Measurements from ENCODE around the gene DIDO1.

Gene DIDO1

DNA sequence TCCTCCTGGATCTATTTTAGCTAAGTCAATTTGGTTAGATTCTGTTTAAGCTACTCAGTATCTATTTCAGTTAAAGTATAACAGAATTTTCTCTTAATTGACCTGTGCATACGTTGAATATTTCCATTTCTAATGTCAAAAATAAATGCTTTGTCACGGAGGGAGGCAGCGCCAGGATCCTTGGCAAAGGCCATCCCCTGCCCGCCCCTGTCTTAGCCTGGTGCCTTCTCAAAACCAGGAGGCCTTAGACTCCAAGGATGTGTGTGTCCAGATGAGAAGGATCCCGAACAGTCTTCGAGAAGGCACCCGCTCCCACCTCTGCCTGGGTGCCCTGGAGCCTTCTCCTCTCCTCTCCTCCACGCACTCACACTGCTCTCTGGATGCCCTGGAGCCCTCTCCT is 87.0 kb downstream of the DIDO1 start:
- FAIRE-seq: no peak
- DNase-seq (ENCODE audit: insufficient read length, low spot score): no peak

DNA sequence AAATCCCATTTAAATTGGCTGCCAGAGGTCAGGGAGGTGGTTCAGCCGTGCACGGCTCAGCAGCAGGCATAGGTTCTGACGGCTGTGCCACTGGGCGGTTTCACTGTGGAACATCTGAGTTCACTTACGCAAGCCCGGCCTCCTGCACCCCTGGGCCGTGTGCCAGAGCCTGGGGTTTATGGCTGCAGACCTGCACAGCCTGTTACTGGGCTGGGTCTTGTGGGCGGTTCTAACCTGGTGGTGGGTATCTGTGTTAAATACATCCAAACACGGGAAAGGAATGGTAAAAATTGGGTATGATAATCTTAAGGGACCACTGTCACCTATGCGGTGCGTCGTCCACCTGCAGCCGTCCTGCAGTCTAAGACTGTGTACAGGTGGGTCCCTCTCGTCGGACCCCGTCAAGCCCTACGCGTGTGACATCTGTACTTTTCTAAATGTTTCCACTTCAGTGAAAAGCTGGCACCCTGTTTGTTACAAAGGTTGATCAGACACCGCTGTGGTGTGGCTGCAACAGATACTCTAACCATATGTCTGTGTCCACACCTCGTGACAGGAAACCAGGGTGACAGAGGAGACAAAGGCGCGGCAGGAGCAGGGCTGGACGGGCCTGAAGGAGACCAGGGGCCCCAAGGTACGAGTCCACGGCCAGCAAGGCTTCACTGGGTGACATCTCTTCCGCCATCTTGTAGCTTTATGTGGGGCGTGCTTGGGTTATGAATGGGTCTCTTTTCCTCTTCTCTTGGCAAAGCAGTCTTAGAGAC is 88.0 kb downstream of the DIDO1 start:
- no peak for DNase-seq (ENCODE audit: insufficient read length, low spot score)
- FAIRE-seq: peak; percentile 20

DNA sequence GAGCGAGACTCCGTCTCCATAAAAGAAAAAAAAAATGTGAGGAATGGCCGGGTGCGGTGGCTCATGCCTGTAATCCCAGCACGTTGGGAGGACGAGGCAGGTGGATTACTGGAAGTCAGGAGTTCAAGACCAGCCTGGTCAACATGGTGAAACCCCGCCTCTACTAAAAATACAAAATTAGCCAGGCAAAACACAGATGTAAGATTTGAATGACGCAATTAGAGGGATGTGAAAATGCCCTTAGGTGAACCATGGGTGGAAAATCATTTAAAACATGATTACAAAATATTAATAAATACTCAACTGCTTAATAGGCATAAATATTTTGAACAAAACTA is 88.5 kb downstream of the DIDO1 start:
- DNase-seq (ENCODE audit: insufficient read length, low spot score) (no peak), FAIRE-seq (no peak)

DNA sequence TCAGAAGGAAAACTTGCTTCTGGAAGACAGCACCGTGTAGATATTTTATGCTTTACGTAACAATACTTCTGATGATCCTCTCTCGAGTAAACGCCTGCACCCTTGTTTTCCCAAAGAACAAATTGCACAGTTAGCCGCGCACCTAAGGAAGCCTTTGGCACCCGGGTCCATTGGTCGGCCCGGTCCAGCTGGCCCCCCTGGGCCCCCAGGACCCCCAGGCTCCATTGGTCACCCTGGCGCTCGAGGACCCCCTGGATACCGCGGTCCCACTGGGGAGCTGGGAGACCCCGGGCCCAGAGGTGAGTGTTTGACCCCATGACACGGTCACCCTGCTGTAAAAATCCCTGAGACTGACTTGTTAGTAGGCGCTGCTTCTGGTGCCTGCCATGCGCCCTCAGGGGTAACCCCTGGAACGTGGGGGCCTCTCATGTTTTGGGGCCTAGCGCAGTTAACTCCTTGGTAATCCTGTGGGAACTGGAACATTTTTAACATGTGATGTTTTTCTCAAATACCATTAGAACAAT is 89.3 kb downstream of the DIDO1 start:
- no peak for DNase-seq (ENCODE audit: insufficient read length, low spot score)
- FAIRE-seq: no peak

DNA sequence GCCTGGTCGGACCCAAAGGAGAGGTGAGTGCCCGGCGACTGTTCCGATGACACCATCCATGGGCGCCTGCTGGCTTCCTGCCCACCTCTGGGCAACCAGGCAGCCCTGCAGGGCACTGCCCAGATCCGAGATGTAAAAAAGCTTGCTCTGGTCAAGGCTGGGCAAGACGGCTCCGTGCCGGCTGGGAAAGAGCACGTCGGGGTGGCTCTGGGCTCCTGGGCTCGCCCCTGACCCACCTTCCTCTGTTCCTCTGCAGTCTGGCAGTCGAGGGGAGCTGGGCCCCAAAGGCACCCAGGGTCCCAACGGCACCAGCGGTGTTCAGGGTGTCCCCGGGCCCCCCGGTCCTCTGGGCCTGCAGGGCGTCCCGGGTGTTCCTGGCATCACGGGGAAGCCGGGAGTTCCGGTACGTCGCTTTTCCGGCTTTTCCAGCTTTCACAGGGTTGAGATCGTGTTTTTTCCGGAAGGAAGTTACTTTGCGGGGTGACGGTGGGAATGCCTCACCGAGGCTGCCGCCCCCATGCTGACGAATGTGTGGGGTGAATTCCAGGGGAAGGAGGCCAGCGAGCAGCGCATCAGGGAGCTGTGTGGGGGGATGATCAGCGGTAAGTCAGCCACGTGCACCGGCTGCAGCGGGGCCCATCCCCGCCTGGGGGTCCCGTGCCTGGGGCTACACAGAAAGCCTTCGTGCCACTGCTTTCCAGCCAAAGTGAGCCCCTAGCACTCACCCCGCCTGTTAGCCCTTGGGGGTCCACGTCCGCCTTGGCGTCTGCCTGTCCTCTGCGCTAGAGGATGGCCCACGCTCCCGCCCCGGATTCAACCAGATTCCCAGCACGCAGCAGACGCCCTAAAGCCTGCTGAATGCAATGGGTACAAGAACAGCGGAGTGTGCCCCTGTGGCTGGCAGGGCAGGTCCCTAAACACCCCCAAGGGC is 90.1 kb downstream of the DIDO1 start:
- peak; percentile 23 for FAIRE-seq
- no peak for DNase-seq (ENCODE audit: insufficient read length, low spot score)

DNA sequence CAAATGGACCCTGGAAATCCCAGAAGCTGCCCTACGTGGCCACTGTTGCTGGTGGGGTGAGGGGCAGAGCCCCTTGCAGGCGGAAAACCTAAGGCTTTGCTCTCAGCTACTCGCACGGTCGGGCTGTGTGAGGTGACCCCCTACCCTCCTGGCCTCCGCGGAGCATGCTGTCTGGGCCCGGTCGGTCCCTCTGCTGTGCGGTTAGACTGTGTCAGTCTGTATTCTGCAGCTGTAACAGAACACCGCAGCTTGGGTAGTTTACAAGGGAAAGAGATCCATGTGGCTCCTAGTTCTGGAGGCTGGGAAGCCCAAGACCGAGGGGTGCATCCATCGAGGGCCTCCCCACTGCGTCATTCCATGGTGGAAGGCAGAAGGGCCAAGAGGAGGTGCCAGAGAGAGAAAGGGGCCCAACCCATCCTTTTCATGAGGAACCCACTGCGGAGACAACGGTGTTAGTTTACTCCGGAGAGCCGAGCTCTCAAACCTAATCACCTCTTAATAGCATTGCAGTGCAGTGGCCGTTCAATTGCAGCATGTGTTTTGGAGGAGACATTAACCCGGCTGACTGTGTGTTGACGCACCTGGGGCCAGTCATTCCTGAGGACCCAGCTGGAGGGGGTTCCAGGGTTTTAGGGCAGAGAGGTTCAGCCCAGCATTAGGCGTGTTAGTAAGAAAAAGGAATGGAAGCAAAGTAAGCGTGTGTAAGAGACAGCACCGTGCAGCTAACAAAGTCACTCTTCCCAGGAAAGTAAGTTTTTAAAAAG is 91.2 kb downstream of the DIDO1 start:
- FAIRE-seq (peak; percentile 48), DNase-seq (ENCODE audit: insufficient read length, low spot score) (no peak)

DNA sequence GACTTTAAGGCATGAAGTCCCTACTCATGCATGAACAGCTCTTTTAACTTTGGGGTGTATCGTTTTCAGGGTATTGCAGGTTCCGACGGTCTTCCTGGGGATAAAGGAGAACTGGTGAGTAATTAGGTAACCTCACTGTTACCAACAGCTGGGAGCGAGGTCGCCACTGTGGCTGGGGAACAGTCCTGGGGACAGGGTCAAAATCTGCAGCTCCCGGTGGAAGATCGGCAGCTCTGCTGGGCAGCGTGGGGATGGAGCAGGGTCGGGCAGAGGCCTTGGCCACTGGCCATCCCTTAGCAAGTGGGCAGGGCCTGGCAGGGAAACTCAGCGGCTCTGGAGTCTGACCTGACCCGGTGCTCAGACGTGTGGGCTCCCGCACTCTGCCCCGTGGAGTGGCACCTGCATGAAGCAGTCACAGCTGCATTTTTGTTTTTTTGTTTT is 93.3 kb downstream of the DIDO1 start:
- peak; percentile 66 for FAIRE-seq
- DNase-seq (ENCODE audit: insufficient read length, low spot score): no peak

- FAIRE-seq (no peak), DNase-seq (ENCODE audit: insufficient read length, low spot score) (no peak)
Observed at GRCh38 chr20:62832212-62832922, 93.9 kb downstream of the DIDO1 start.

GRCh38 chr20:62831854-62832211 is 94.5 kb downstream of the DIDO1 start:
- no peak for FAIRE-seq

GRCh38 chr20:62831361-62831788 is 94.9 kb downstream of the DIDO1 start:
- peak; percentile 23 for FAIRE-seq
- no peak for DNase-seq (ENCODE audit: insufficient read length, low spot score)

More at GRCh38 chr20:62831854-62832211, 94.5 kb downstream of the DIDO1 start:
- DNase-seq (ENCODE audit: insufficient read length, low spot score): no peak

GRCh38 chr20:62830821-62831220 is 95.5 kb downstream of the DIDO1 start:
- DNase-seq (ENCODE audit: insufficient read length, low spot score) (no peak), FAIRE-seq (peak; percentile 83)

GRCh38 chr20:62830251-62830650 is 96.1 kb downstream of the DIDO1 start:
- FAIRE-seq: no peak
- DNase-seq (ENCODE audit: insufficient read length, low spot score): no peak

DNA sequence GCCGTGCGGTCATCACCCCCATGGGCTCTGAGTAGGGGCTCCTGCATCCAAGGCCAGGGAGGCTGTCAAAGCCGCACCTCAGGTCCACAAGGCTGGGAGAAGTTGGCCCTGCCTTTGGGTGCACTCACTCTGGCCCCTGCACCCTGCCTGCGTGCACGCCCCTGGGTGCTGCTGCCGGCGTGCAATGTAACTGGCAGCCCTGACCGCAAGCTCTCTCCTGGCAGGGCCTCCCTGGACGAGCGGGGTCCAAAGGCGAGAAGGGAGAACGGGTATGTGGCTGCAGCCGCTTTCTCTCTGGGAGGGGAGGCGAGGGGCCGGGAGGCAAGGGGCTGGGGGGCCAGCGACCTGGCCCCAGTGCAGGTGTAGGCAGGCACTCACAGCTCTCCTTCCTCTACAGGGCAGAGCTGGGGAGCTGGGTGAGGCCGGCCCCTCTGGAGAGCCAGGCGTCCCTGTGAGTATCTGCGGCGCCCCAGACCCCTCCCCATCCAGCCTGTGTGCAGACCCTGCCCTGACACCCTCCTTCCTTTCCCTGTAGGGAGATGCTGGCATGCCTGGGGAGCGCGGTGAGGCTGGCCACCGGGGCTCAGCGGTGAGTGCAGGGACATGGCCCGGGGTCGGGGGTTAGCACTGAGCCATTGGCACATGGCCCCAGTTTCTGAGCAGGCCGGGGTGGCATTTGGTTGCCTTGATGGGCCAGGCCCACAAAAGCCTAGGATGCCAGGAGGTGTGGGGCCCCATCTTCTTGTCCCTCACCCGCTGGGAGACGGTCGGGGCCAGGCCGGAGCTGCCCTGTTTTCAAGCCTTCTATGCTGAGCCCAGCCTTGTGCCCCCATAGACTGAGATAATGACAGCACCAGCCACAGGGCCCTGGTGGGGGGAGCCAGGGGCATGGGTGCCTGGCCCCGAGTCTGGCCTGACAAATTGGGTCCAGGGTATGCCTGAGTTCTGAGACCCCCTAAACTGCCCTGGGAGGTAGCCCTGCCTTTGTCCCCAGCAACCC is 96.8 kb downstream of the DIDO1 start:
- FAIRE-seq (peak; percentile 82), DNase-seq (ENCODE audit: insufficient read length, low spot score) (no peak)

- DNase-seq (ENCODE audit: insufficient read length, low spot score) (no peak), FAIRE-seq (peak; percentile 65)
Observed at GRCh38 chr20:62828511-62829230, 97.6 kb downstream of the DIDO1 start.

GRCh38 chr20:62828051-62828450 is 98.3 kb downstream of the DIDO1 start:
- no peak for FAIRE-seq

More at GRCh38 chr20:62828051-62828450, 98.3 kb downstream of the DIDO1 start:
- DNase-seq (ENCODE audit: insufficient read length, low spot score): no peak

All from HTR-8/SVneo (cell line).